GM21528 (cell line): ENCODE measurements around the gene HERC4.
"Not testable (repeated sequence)": the region's sequence is repeated elsewhere in the genome, so short reads cannot be mapped to it uniquely, and the experiment has no call there.

Experiments used
- ATAC-seq: cut with Tn5 transposase; IDR thresholded peaks from one replicate; pipeline ENCODE4 v1.9.1; 2021; ENCODE audit warnings: mild to moderate bottlenecking, moderate library complexity; ENCODE audit not compliant: unreplicated experiment, low FRiP score

Gene HERC4

DNA sequence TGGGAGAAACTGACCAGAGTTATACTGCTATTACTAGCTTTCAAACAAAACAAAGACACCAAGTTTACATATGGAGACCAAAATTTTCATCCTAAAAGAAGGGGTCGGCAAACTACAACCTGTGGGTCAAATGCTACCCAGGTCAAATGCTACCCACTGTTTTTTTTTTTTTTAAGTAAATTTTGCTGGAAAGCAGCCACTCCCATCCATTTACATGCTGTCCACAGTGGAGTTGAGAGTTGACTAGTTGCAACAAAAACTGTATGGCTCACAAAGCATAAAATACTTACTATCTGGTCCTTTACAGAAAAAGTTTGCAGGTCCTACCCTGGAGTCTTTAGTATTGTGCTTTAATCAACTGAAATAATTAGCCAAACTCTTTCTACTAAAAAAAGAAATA, 99.2 kb downstream of the HERC4 start:
- ATAC-seq, result no peak

DNA sequence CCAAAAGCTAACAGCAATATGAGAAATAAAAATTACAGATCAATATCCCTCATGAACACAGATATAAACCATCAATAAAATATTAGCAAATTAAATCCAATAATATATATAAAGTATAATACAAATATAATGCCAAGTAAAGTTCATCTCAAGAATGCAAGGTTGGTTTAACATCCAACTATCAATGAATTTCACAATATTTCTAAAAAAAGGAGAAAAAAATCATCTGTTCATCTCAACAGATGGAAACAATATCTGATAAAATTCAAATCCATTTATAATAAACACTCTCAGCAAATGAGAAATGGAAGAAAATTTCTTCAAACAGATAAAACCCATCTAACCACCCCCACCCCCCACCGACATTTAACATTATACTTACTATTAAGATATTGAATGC, 103.8 kb downstream of the HERC4 start:
- ATAC-seq, result no peak

DNA sequence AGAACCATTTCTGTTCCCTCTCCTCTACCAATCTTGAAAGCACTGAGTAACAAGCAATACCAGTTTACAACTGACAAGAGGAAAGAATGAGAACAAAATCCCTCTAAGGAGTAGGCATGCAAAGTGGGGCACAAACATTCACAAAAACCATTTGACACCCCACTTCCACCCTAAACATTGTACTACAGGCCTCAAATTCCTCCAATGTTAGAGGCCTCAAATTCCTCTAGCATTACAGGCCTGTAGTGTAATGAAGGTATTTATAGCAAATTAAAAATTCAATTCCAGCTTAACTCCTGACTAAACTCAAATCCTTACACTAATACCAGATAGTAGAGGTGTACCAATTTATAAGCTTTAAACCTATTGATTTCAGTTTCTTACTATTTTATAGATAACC, 105.2 kb downstream of the HERC4 start:
- no peak for ATAC-seq

DNA sequence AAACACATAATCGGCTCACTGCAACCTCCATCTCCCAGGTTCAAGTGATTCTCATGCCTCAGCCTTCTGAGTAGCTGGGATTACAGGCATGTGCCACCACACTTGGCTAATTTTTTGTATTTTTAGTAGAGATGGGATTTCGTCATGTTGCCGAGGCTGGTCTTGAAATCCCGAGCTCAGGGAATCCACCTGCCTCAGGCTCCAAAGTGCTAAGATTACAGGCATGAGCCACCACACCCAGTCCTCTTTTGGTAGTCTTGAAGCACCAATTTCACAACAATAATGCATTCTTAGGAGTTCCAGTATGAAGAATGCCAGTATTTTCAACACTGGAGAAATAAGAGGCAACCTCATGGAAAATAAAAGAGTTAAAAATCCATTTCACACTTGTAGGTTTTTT, 109.0 kb downstream of the HERC4 start:
- not testable (repeated sequence) for ATAC-seq

DNA sequence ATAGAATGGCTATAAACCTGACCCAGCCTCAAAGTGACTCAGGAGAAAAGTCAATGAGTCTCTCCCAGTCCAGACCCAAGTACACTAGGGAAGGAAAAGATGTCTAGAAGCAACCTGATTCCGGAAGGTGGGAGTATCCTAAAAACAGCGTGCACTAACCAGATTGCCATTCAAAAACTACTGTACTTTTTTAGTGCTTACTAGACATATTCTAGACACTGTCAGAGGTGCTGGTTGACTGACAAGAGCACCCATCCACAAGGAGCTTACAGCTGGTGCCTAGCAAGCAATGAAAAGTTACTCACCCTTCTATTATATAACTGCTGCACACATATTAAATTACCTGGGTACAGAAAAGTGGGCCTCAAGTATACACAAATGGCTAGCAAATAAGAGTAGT, 109.6 kb downstream of the HERC4 start:
- no peak for ATAC-seq

DNA sequence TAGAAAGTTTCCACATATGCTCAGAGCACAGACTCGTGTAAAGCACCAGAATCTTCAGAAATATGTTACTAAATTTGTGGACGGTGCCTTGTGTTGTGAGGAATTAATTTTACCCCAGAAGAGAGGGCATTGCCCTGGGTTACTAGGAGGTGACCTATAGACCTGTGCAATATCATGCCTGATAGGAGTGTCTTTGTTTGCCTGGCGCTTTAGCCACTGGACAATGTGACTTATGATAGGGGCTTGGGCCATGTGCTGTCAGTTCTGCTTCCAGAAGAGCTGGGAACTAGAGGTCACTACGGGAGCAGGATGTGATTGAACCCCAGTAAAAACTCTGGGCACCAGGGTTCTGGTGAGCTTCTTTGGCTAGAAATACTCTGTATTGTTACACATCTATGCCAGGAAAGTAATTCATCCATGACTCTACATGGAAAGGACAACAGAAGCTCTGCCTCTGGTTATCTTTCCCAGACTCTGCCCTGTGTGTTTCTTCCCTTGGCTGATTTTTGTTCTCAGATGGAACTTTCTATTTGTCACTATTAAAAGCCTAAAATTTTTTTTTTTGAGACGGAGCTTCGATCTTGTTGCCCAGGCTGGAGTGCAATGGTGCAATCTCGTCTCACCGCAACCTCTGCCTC, 115.1 kb downstream of the HERC4 start:
- ATAC-seq, result no peak

DNA sequence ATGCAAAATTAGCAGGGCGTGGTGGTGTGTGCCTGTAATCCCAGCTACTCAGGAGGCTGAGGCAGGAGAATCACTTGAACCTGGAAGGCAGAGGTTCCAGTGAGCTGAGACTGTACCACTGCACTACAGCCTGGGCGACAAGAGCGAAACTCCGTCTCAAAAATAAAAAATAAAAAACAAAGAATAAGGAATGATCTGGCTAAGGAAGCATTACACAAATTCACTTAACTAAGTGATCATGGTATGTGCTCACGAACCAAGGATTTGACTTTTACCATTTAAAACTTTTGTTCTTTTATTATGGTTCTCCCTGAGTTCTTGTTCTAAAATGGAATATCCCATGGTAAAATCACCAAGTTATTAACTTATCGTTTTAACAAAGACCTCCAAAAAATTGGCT, 119.5 kb downstream of the HERC4 start:
- ATAC-seq, result no peak

DNA sequence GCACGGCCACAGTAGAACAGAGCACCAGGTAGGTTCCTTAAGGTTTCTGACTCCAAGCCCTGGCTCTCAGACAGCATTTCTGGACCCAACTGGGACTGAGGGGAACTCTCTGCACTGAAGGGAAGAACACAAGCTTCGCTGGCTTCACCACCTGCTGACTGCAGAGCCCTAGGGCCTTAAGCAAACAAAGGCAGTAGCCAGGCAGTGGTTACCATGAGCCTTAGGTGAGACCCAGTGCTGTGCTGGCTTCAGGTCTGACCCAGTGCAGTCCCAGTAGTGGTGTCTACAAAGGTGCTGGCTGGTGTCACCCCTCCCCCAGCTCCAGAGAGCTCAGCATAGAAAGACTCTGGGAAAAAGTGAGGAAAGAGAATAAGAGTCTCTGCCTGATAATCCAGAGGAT, 131.2 kb downstream of the HERC4 start:
- no peak for ATAC-seq

DNA sequence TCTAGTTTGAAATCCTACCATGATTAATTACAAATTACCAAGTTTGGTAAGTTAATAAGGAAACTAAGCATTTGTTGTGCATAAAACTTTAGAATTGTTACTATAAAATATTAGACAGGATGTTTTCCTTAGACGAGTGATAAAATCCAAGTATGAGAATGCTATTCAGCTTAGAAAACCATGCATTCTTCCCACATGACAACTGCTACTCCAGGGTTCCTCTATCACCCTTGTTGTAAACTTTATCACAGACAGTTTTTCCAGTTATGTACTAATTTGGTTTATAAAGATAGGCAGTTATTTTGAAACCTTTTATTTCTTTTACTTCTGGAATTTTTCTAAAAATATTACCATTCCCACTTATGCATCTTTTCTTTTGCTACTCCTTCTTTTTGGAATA, 138.7 kb downstream of the HERC4 start:
- ATAC-seq, result no peak

DNA sequence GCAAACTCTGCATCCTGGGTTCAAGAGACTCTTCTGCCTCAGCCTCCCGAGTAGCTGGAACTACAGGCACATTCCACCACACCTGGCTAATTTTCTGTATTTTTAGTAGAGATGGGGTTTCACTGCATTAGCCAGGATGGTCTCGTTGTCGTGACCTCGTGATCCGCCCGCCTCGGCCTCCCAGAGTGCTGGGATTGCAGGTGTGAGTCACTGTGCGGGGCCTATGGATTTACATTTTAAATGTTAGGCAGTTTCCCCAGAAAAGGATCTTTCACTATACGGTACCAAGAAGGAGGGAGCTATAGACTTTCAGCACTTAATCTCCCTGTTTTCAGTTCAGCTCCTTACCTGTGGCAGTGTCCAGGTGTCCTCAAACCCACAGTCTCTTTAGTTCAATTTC, 139.9 kb downstream of the HERC4 start:
- no peak for ATAC-seq

DNA sequence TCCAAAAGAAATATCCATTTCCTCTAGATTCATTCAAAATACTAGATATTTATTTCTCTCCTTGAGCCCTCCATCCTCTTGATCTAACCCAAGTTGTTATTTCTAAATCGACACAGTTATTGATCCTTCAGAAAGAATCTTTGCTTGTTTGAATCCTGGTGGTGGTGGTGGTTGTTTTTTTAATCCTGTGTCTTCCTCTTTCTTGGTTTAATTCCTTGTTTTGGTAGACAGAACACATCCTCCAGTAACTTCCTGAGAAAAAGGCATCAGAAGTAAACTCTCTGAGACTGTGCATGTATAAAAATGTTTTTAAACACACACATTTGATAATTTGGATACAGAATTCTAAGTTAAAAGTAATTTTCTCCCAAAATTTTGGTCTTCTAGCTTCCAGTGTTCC, 140.7 kb downstream of the HERC4 start:
- ATAC-seq, result no peak

DNA sequence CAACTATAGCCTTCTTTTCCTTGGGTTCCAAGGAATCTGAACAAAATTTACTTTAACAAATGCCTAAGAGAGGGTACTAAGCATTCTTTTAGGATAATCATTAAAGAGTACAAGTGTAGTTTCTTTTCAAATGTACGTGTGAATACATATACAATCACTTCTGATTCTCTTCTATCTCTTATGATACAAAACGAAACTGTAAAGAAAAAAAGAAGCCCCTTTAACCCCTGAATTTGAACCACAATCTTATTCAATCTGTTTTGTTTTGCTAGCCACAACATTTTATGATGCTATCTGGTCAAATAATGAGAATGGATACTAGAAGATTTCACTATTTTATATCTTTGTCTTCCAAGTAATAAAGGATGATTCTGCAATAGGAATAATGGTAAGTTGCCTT, 141.9 kb downstream of the HERC4 start:
- no peak for ATAC-seq

DNA sequence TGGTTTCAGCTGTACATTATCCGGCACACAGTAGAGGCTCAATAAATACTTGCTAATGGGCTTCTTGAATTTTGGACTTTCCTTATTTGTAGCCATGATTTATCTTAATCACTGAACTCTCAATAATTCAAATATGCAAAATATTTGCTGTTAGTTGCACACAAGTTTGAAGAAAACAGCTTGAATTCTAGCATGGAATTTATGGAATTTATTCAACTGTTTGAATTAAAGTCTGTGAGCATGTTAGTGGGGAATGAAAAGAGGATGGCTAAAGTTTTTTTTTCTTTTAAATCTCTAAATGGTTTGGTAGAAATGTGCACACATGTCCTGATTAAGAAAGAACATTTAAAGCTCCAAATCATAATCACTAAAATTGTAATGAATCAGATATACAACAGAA, 148.1 kb downstream of the HERC4 start:
- no peak for ATAC-seq

DNA sequence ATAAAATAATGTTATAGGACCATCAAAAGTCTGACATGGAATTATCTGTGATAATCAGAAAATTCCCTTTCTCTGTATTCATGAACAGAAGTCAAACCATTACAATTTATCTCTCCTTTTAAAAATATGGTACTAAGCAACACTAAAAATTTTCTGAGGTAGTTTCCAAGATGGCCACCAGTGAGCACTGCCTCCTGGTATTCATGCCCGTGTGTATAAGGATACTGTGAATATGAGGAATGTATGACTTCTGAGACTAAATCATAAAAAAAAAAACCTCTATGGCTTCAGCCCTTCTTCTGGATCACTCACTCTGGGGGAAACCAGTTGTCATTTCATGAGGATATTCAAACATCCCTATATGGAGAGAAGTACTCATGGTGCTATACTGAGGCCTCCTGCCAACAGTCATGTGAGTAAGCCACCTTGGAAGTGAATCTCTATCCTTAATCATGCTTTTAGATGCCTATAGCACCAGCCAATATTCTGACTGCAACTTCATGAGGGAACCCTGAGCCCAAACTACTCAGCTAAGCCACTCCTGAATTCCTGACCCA, 149.6 kb downstream of the HERC4 start:
- ATAC-seq, result no peak

DNA sequence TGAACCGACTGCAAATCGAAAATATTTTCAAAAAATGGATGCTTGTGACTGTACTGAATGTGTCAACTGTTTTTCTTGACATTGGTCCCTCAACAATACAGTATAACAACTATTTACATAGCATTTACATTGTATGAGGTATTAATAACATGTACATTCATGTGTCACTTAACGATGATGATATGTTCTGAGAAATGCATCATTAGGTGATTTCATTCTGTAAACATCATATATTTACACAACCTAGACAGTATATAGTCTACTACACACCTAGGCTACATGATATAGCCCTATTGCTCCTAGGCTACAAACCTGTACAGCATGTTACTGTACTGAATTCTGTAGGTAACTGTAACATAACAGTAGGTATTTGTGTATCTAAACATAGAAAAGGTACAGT, 150.9 kb downstream of the HERC4 start:
- ATAC-seq, result no peak

DNA sequence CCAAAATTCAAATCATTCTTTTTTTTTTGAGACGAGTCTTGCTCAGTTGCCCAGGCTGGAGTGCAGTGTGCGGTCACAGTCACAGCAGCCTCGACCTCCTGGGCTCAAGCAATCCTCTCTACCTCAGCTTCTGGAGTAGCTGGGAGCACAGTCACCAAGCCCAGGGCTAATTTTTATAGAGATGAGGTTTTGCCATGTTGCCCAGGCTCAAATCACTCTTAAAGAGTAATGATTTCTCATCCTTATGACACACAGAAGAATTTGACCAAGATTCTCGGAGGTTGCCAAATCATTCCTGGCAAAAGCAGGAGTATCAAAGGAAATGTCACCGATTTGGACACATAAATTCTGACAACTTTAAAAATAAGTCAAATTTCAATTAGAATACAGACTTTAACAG, 151.5 kb downstream of the HERC4 start:
- ATAC-seq, result no peak

DNA sequence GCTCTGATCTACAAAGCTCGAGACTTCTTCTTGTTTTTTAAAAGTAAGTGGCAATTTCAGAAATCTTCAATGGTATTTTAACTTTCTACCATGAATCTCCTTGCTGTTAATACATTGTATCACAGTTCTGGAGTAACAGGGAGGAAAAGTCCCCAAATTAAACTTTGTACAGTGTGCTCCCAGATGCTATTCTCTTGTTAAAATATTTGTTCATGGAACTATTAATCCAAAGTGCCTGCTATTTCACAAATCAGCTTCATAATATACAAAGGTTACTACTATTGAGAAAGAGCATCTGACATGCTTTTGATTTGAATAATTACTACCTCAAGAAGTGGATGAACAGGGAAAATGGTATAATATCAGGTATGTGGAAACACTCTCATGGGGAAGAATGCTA, 154.0 kb downstream of the HERC4 start:
- ATAC-seq, result no peak

DNA sequence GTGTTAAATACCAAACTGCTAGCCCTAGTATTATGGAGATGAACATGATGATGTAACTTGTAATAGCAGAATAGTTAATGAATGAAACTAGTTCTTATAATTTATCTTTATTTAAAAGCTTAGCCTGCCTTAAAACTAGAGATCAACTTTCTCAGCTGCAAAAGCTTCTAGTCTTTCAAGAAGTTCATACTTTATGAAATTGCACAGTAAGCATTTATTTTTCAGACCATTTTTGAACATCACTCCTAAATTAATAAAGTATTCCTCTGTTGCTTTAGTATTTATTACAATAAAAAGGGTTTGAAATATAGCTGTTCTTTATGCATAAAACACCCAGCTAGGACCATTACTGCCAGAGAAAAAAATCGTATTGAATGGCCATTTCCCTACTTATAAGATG, 157.4 kb downstream of the HERC4 start:
- ATAC-seq, result no peak

DNA sequence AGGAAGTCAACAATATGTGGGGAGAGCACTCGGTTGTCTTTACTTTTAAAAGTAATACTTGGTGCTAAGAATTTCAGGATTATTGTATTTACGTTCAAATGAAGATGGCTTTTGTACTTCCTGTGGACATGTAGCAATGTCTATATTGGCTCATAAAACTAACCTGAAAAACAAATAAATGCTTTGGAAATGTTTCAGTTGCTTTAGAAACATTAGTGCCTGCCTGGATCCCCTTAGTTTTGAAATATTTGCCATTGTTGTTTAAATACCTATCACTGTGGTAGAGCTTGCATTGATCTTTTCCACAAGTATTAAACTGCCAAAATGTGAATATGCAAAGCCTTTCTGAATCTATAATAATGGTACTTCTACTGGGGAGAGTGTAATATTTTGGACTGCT, 157.9 kb downstream of the HERC4 start:
- no peak for ATAC-seq

DNA sequence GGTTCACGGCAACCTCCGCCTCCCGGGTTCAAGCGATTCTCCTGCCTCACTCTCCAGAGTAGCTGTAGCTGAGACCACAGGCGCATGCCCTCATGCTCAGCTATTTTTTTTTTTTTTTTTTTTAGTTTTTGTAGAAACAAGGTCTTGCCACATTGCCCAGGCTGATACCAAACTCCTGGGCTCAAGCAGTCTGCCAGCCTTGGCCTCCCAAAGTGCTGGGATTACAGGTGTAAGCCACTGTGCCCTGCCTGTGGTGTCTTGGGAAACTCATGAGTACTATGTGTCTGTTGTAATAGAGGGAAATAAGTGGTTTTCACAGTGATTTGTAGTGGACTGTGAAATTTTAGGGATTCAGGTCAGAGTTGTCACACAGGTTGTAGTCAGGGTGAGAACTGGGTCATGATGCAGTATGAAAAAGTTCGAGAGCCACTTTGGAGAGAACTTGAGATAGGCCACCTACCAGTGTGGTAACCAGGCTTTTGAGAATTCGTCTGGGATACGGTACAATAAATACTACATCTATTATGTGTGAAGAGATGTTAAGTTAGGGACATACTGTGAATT, 160.2 kb downstream of the HERC4 start:
- ATAC-seq, result no peak

DNA sequence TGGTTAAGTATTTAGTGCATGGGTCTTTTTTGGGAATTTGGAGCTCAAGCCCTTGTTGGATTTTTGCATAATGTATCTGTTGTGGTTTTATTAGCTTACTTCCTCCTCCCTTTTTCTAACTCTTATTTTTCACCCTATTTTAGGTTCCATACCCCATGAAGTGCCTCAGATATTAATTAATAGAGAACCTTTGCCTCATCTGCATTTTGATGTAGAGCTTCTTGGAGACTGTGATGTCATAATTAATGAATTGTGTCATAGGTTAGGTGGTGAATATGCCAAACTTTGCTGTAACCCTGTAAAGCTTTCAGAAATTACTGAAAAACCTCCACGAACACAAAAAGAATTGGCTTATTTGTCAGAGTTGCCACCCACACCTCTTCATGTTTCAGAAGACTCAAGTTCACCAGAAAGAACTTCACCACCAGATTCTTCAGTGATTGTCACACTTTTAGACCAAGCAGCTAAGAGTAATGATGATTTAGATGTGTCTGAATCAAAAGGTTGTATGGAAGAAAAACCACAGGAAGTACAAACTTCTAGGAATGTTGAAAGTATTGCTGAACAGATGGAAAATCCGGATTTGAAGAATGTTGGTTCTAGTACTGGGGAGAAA, 162.6 kb downstream of the HERC4 start:
- ATAC-seq, result no peak

DNA sequence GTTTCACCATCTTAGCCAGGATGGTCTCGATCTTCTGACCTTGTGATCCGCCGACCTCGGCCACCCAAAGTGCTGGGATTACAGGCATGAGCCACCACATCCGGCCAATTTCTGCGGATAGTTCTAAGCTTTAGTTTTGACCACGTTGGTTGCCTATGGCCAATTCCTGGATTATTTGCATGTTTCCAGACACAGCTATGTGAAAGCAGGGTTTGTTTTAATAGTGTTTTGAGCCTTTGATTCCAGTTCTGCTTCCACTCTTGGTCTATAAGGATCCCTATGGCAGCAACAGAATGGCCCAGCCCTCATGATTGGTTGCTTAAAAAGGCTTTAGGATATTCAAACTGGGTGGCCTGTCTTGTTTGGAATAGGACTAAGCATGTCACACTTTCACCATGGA, 171.5 kb downstream of the HERC4 start:
- no peak for ATAC-seq
